GM21367 (cell line): Measurements from ENCODE around the gene TMC8.

Experiments
- ATAC-seq: cut with Tn5 transposase; IDR thresholded peaks from one replicate; pipeline ENCODE4 v1.9.1; 2021; ENCODE audit not compliant: unreplicated experiment

Gene TMC8

GRCh38 chr17:78179372-78179771, 48.8 kb downstream of the TMC8 start:
- no peak for ATAC-seq

GRCh38 chr17:78180083-78180482, 49.5 kb downstream of the TMC8 start:
- no peak for ATAC-seq

GRCh38 chr17:78180508-78180907, 49.9 kb downstream of the TMC8 start:
- no peak for ATAC-seq

GRCh38 chr17:78182504-78182903, 51.9 kb downstream of the TMC8 start:
- no peak for ATAC-seq

- ATAC-seq: no peak
Measured at GRCh38 chr17:78183916-78184315, 53.3 kb downstream of the TMC8 start.

- no peak for ATAC-seq
Measured at GRCh38 chr17:78184351-78184750, 53.8 kb downstream of the TMC8 start.

GRCh38 chr17:78184868-78185267, 54.3 kb downstream of the TMC8 start:
- ATAC-seq: no peak

GRCh38 chr17:78185981-78186691, 55.6 kb downstream of the TMC8 start:
- no peak for ATAC-seq

- ATAC-seq: peak; percentile 76
Measured at GRCh38 chr17:78186692-78187595, 56.4 kb downstream of the TMC8 start, which contains the start of the genes AFMID and TK1. Gene AFMID (plus strand): TSS chr17:78187362. CDS start chr17:78187371, 9 bp downstream. Gene TK1 (minus strand): TSS chr17:78187052. CDS start chr17:78186994, 58 bp downstream.
